GM12801 (cell line): Measurements from ENCODE around the gene RAPGEF1.

Source experiments
- CTCF ChIP-seq: IDR thresholded peaks from one replicate; pipeline ENCODE4 v1.5.1; 2011; ENCODE audit warnings: control low read depth; ENCODE audit not compliant: insufficient read length; ENCODE audit errors: extremely low read depth

RAPGEF1 gene

GRCh38 chr9:131567910-131568309 lies 172.0 kb downstream of the RAPGEF1 start:
- TF ChIP-seq CTCF = no peak

GRCh38 chr9:131566158-131566557 lies 173.7 kb downstream of the RAPGEF1 start:
- no peak for TF ChIP-seq CTCF

- TF ChIP-seq CTCF = no peak
These were observed 174.5 kb downstream of the RAPGEF1 start for GRCh38 chr9:131565369-131565768.

- no peak for TF ChIP-seq CTCF
These were observed 177.6 kb downstream of the RAPGEF1 start for GRCh38 chr9:131562032-131562959.

- no peak for TF ChIP-seq CTCF
These were observed 180.4 kb downstream of the RAPGEF1 start for GRCh38 chr9:131559421-131560000.

- TF ChIP-seq CTCF = no peak
These were observed 181.9 kb downstream of the RAPGEF1 start for GRCh38 chr9:131557855-131558548.
